NCI-H2171 (cell line): ENCODE measurements around the gene SLC35F5.
"Not testable (repeated sequence)": the region's sequence is repeated elsewhere in the genome, so short reads cannot be mapped to it uniquely, and the experiment has no call there.

ENCODE experiments used
- DNase-seq: peaks from one replicate; lab custom pipeline; 2025; lab: John Stamatoyannopoulos, UW

SLC35F5 gene

DNA sequence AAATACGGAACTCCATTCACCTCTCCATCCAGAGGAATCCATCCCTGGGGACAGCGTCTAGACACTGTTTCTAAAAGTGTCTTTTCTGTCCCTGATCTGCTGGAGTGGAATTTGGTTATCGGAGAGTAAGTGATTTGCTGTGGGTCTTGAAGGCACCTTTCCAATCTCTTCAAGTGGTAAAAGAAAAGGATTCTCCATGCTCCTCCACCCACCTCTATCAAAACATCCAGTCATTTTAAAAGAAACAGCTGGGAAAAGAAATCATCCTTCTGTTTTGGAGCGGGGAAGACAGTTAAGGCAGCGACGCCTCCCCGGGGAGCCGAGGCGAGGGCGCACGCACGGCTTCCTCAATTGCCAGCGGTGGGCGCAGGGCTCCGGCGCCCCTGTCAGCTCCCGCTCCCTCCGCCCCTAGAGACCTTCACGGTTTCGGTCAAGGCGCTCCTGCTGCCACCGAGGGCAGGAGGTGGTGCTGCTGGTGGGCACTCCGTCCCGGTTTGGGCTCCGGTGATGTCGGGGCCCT lies 547 bp downstream of the SLC35F5 start:
- DNase-seq: peak; percentile 59

DNA sequence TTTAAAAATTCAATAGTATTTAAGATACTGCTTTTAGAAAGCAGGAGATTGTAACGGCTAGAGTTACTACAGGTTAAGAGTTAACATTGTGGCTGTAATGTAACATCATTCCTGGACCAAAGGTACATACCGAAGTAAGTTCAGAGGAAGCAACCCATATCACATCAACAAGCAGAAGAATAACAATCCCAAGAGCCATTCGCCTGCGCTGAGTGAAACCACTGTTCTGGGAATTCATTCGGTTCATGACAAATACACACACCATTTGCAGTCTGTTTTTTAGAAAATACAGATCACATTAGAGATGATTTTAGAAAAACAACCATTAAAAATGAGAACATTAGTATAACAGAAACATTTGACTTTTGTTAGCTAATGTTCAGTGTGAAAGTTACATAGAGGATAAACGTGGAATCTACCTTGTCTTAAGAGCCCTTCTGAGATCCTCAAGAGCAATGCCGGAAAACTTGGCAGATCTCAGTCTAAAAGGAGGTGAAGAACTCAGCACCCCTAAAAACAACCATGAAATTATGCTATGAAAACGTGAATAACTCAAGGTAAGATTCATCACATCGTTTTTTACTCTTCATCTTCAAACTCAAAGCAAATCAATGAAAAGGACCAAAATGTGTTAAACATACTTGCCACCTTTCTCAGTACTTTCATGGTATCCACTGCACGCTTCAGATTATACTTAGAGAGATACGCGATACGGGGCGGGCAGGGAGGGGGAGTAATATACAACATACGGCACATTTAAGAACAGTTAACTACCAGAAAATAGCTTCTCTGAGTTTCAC lies 1.2 kb downstream of the SLC35F5 start:
- no peak for DNase-seq

DNA sequence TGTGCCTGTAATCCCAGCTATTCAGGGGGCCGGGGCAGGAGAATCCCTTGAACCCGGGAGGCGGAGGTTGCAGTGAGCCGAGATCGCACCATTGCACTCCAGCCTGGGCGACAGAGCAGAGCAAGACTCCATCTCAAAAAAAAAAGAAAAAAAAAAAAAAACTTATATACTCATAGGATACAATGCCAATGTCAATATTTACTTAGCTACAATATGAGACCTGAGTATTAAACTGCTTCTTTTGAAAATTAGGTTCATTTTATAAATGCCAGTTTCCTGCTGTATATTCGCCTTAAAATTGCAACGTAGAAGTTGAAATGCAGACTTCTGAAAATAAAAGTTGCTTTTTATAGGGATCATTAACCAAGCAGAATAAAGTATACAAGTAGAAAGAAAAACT lies 2.3 kb downstream of the SLC35F5 start:
- no peak for DNase-seq

DNA sequence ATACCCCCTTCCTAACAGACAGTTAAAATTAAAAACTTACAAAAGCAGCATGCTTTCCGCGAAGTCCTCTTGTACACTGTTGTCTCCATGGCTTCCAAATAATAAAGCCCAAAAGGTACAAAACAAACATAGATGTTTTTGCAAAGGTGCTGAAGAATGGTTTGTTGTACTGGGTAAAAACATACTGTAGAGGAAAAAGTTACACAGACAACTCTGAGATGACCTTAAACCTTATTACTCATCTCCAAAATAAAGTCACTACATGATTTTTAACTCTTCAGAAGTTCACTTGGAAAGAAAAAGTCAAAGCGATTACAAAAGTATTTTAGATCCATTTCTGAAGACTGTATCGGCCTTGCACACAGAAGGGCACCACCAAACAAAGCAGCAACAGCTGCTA lies 6.1 kb downstream of the SLC35F5 start:
- DNase-seq: no peak

DNA sequence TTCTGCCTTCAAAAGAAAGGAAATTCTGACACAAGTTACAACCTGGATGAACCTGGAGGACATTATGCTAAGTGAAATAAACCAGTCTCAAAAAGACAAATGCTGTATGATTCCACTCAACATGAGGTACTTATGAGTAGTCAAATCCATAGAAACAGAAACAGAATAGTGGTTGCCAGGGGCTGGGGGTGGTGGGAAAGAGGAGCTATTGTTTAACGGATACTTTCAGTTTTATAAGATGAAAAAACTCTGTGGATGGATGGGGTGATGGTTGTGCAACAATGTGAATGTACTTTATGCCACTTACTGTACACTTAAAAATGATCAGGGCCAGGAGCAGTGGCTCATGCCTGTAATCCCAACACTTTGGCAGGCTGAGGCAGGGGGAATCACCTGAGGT lies 15.4 kb downstream of the SLC35F5 start:
- no peak for DNase-seq

DNA sequence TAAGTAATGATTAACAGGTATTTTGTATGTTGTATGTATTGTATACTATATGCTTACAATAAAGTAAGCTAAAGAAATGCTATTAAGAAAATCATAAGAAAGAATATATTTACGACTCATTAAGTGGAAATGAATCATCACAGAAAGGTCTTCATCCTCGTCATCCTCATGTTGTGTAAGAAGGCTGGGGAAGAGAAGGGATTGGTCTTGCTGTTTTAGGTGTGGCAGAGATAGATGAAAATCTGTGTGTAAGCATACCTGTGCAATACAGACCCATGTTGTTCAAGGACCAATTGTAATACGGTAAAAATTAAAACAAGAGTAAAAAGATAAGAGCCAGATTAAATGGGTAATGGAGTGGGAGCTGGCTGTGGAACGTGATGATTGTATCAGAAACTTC lies 16.6 kb downstream of the SLC35F5 start:
- no peak for DNase-seq

DNA sequence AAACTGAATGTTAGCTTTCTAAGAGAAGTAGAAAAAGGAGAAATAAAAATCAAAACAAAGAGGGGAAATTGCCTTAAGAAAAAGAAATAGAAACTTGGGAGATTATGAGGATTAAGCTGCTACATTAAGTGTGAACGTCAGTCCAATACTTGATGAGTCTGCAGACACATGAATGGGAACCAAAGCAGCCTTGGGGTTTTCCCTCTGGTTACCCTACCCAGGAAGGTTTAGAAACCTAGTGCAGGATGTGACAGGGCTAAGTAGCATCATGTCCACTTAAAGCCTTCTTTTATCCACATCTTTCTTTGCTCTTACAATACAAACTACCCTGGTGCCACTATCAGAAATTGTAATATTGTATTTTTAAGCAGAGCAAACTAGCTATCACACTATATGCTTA lies 22.3 kb downstream of the SLC35F5 start:
- no peak for DNase-seq

DNA sequence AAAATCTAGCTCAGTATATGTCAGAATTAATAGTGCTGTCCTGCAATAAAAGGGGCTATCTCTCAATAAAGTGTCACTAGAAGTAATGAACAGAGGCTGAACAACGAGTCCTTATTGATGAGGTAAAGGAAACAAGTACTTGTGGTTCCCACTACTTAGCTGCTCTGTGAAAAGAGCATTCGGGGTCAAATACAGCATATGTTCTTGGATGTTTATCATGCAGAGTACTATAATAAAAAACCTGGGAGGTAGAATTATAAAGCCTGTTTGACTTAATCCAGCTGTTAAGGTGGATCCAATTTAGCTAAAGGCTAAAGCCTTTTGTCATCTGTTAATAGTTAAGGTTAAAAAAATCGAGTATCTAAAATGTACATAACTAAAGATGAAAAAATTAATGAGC lies 32.4 kb downstream of the SLC35F5 start:
- no peak for DNase-seq

DNA sequence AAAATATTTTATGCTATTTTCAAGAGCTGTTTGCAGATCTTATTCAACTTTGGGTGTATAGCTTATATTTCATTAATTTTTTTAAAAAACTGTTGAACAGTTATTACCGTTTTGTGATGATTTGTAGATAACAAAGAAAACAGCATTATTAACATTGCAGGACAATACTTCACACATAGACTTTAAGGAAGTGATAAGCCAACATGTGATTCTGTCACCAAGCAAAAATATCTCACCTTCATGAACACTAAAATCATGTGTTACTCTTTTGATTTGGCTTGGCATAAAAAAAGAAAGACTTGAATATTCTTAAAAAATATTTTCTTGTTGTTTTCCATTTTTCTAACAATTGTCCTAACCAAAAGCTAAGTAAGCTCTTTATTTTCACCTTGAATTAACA lies 33.0 kb downstream of the SLC35F5 start:
- DNase-seq: no peak

DNA sequence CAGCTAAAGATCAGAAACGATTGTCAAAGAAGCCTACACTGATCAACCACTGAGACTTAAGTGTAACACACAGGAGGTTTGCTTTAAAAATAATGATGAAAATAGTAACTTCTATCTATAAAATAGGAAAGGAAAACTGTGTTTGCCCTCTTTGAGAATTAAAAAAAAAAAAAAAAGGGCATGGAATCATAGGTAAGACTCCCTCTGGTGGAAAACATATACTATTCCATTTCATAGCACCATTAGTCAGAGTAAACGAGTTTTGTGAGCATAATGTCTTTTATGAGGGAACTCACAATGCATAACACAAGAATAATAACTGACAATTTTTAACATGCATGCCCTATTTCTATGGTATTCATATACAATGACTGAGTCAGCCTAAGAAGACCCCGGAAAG lies 36.3 kb downstream of the SLC35F5 start:
- peak; percentile 12 for DNase-seq

DNA sequence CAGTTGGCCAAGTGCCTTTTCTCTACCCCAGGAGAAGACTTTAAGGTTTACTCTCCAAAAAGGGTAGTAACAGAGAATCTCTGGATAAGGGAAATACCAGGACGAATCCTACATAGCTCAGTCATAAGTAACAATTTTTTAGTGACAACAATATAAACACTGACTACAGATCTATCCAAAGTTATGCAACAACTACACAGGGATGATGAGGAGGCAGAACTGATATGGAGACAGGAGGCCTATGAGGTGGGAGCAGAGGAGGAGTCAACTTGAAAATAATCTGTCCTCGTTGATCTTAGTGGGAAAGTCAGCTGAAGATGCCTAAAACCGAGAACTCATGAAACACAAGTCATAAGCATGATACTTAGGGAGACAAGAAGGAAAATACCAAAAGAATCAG lies 40.2 kb downstream of the SLC35F5 start:
- no peak for DNase-seq

DNA sequence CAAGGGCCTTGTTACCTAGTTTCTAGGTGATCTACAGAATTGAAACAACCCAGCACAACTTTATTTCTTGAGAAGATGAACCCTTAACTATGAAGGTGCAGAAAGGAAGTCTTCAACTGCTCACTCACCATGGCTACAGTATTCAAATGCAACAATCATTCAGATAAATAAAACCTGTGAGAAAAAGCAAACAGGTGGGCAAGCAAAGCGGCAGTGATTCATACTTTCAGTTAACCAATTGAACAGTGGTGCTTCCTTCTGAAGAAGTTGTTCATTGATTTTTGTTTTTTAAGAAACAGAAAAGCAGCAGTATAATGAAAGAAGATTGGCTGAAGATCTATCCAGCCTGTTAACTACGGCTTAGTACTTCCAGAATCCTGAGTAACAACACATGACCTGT lies 43.5 kb downstream of the SLC35F5 start:
- no peak for DNase-seq

DNA sequence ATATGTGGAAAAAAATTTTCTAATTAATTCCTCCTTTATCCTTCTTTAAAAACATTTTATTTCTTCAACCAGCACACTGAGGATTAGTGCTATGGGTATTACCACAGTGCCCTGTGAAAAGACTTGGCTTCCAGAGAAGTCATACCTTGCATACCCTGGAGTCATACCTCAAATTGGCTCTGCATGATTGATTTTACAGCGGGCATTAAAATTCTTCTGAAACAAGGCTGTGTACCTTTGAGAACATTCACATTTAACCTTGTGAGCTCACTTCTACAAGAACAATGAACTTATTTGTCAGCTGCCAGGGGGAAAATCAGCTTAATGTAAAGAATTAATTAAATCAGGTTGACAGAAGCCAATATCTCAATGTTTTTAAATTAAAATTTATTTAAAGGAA lies 44.6 kb downstream of the SLC35F5 start:
- DNase-seq: no peak

DNA sequence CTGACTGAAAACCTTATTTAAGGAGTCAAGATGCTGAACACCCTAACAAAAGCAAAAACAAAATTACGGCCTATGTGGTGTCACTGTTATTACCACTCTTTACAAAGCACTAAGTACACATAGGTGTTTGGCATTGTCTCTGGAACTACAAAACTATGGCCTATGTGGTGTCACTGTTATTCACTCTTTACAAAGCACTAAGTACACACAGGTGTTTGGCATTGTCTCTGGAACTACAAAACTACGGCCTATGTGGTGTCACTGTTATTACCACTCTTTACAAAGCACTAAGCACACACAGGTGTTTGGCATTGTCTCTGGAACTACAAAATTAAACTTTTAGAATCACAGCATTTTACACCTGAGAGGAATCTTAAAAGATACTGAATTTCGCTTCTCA lies 47.4 kb downstream of the SLC35F5 start:
- DNase-seq: no peak

DNA sequence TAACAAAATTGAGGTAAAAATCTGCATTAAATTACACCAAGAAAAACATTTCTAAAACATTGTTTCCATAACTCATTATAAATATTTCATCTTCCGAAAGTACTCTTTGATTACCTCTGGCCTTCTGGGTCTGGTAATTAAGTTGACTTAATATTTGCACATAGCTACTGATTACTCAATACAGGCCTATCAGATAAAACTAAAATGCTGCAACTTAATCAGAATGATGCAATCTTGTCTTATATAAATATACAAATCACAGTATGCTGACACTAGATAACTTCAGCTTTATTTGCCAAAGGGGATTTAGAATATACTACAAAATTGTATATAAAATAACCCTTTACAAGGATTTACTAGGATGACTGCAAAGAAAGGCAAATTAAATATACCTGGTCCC lies 49.3 kb downstream of the SLC35F5 start:
- DNase-seq: no peak

DNA sequence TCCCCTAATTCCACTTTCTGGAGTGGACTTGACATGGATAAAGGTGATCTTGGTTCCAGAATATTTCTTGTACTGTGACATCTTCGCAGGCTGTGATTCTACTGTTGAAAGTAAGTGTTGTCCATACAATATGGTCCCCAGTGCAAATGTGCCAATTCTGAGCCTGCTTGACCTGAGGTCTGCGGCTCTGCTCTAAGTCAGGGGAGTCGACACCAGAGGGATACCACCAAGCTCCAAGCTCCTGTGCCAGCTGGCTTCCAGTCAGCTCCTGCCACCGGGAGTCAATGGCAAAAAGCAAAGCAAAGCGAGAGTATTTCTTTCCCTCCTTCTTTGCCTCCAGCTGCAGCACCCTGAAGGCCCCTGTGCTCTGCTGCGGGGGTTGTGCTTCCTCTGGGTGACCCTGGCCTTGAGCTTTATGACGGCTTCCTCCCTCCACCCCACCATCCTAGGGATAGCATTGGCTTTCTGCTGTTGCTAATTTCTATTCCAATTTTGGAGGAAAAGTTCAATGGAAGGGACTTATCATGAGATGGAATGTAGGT lies 50.4 kb downstream of the SLC35F5 start:
- DNase-seq: no peak

DNA sequence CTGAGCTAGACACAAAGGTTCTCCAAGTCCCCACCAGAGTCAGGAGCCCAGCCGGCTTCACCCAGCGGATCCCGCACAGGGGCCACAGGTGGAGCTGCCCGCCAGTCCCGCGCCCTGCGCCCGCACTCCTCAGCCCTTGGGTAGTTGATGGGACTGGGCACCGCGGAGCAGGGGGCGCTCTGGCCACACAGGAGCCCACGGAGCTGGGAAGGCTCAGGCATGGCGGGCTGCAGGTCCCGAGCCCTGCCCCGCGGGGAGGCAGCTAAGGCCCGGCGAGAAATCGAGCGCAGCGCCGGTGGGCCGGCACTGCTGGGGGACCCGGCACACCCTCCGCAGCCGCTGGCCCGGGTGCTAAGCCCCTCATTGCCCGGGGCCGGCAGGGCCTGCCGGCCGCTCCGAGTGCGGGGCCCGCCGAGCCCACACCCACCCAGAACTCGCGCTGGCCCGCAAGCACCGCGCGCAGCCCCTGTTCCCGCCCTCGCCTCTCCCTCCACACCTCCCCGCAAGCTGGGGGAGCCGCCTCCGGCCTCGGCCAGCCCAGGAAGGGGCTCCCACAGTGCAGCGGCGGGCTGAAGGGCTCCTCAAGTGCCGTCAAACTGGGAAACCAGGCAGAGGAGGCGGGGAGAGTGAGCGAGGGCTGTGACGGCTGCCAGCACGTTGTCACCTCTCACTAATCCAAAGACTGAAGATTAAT lies 52.0 kb downstream of the SLC35F5 start:
- DNase-seq: not testable (repeated sequence)

DNA sequence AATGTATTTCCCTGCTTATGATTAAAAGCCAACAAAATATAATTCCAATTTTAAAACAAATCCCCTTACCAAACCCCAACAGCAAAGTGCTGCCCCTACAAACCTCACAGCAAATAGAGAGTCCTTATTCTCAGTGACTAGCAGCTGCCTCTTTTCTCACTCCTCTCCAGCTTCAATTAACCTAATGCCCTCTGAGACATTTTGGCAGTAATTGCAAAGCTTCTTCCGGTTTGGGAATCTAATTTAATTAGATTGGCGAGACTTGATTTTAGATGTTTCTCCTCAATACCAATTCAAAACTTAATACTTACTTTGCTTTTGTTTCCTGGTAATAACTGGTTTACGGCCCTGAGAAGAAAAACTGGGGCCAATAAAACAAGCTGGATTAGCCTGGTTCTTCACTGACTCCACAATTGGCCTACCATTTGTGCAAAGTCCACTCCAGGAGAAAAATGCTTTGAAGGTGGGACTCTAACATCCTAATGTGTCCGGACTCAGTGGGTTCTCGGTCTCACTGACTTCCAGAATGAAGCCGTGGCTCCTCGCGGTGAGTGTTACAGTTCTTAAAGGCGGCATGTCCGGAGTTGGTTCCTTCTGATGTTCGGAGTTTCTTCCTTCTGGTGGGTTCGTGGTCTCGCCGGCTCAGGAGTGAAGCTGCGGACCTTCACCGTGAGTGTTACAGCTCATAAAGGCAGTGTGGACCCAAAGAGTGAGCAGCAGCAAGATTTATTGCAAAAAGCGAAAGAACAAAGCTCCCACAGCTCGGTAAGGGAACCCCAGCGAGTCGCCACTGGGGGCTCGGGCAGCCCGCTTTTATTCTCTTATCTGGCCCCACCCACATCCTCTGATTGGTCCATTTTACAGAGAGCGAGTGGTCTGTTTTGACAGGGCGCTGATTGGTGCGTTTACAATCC lies 52.8 kb downstream of the SLC35F5 start:
- DNase-seq: no peak

DNA sequence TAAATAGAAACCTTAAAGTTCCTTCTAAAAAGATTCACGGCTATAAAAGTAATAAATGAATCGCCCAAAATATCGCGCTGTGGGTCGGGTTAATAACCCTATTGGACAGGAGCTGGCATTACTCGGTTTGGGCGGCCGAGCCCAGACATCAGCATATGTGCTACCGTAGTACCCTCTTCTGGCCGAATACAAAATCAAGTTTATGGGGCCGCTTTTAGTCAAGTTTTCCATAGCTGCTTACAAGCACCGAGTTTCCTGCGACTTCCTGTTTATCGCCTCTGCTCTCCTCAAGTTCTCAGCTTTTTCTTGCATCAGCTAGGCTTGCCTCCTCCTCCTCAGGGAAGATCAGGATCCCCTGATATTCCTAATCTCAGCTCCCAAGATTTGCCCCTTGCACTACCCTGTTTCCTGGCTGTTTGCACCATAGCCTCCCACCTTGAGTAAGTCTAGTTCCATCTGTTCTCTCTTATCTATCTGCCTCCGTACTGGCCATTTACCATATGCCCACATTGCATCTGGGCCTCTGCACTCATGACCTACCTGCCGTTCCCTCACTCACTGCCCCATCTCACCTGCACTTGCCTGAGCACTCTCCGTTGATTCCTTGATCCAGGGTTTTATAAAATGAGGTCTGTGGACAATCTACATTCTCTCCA lies 56.1 kb downstream of the SLC35F5 start:
- peak; percentile 25 for DNase-seq

DNA sequence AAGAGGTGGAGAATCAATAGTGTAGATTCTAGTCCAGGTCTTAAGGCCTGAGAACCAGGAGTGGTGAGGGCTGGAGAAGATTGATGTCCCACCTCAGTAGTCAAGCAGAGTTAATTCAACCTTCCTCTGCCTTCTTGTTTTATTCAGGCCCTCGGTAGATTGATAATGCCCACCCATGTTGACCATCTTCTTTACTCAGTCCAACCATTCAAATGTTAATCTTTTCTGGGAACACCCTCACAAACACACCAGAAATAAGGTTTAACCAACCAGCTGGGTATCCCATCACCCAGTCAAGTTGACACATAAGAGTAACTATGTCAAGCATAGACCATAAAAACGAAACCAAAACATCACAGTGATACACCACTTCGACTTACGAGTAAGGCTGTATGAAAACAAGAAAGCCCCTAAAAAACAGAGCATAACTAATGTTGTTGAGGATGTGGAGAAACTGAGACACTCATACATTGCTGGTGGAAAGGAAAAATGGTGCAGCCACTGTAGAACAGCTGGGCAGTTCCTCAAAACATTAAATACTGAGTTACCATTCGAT lies 57.5 kb downstream of the SLC35F5 start:
- DNase-seq: no peak

DNA sequence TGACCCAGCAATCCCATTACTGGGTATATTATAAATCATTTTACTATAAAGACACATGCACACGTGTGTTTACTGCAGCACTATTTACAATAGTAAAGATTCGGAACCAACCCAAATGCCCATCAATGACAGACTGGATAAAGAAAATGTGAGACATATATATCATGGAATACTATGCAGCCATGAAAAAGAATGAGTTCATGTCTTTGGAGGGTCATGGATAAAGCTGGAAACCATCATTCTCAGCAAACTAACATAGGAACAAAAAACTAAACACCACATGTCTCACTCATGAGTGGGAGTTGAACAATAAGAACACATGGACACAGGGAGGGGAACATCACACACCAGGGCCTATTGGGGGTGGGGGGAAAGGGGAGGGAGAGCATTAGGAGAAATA lies 58.2 kb downstream of the SLC35F5 start:
- DNase-seq: not testable (repeated sequence)
